Activated T-cell treated with anti-CD3 and anti-CD28 coated beads, Interleukin-2, amount 50 U/mL, for 4 hours (primary cell): ENCODE data around the gene KIF25. TPM values are rescaled to one million over a fixed set of nuclear protein-coding genes. Genes with fewer than 3 reads are reported as not detected.

Experiments used
- ATAC-seq, 2 donors: fragments of 200-7000 bp; cut with Tn5 transposase; one replicate each; pipeline ENCODE4 v1.10.0; 2021
- DNase-seq: peaks from one replicate; pipeline ENCODE4 v3.0.0-alpha.2; 2020
- H3K27me3 Mint-ChIP-seq: one replicate; pipeline ENCODE4 v1.8.0; 2021; ENCODE audit warnings: low read depth, mixed read lengths
- H3K36me3 Mint-ChIP-seq: one replicate; pipeline ENCODE4 v1.8.0; 2022; ENCODE audit warnings: mixed read lengths; ENCODE audit not compliant: insufficient read depth
- H3K4me1 Mint-ChIP-seq: one replicate; pipeline ENCODE4 v1.8.0; 2021; ENCODE audit warnings: low read depth, mixed read lengths
- H3K4me3 Mint-ChIP-seq: one replicate; pipeline ENCODE4 v1.8.0; 2021; ENCODE audit warnings: mild to moderate bottlenecking, moderate library complexity, mixed read lengths
- H3K9me3 Mint-ChIP-seq: one replicate; pipeline ENCODE4 v1.8.0; 2021; ENCODE audit warnings: mixed read lengths
- total RNA-seq, 3 donors: library from RNA; stranded (reverse); gene quantifications; one replicate each; pipeline ENCODE4 v1.2.1, GENCODE V29; 2021

Gene KIF25
- total RNA-seq, 3 donors from 2014 or later, result not detected

GRCh38 chr6:167980911-167981580, 16.4 kb upstream of the KIF25 start:
- ATAC-seq (no peak), DNase-seq (no peak)
- H3K27me3 Mint-ChIP-seq, result no peaks in the 10 kb centered on the region
- H3K9me3 Mint-ChIP-seq, result no peaks in the 10 kb centered on the region
- H3K4me1 Mint-ChIP-seq, result no peaks in the 10 kb centered on the region
- H3K36me3 Mint-ChIP-seq, result no peaks in the 10 kb centered on the region
- H3K4me3 Mint-ChIP-seq, result no peak overlapping the region

- no peaks in the 10 kb centered on the region for H3K36me3 Mint-ChIP-seq
- DNase-seq (no peak), ATAC-seq (no peak)
- no peaks in the 10 kb centered on the region for H3K27me3 Mint-ChIP-seq
- no peak overlapping the region for H3K4me3 Mint-ChIP-seq
- no peaks in the 10 kb centered on the region for H3K9me3 Mint-ChIP-seq
- H3K4me1 Mint-ChIP-seq, result no peaks in the 10 kb centered on the region
These were observed 15.5 kb upstream of the KIF25 start for GRCh38 chr6:167981916-167982462.

DNA sequence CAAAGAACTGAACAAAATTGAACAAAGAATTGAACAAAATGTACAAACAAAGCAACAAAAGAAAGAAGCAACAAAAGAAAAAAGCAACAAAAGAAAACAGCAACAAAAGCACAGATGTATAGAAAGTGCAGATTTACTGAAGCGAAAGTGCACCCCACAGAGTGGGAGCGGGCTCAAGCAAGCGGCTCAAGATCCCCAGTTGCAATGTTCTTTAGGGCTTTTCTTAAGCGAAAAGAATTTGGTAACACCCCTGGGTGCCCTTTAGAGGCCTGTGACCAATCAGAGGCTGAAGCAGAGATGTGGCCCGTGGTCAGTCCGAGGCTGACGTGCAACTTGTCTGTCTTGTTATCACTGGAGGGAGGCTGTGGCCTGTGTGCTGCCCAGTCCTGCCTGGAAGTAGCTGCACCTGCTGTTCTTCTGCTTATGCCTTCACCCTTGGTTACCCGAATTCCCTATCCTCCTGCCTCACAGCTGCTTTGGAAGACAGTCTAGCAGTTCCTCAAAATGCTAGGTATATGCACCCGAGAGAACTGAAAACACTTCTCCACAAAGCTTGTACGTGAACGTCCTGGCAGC, 13.2 kb upstream of the KIF25 start:
- no peak overlapping the region for H3K4me3 Mint-ChIP-seq
- no peak for DNase-seq
- no peaks in the 10 kb centered on the region for H3K9me3 Mint-ChIP-seq

DNA sequence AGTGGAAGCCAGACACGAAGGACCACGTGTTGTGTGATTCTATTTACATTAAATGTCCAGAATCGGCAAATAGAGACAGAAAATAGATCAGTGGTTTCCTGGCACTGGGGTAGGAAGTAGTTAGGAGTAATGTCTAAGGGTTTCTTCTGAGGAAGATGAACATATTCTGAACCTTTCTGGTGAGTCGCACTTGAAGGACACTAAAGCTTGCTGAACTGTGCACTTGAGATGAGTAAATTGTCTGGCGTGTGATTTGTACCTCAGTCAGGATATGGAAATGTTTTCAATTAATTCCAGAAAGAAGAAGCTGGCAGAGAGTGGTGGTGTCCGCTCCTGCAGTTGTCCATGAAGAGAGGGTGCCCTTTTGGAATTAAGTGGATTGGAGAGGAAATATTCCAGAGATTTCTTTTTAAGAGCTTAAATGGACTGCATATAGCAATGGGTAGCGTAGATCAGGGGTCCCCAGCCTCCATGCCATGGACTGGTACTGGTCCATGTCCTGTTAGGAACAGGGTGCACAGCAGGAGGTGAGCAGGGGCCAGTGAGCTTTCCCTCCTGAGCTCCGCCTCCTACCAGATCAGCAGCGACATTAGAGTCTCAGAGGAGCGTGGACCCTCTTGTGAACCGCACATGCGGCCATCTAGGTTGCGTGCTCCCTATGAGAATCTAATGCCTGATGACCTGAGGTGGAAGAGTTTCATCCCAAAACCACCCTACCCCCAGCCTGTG, 12.4 kb upstream of the KIF25 start:
- no peaks in the 10 kb centered on the region for H3K27me3 Mint-ChIP-seq
- ATAC-seq (no peak), DNase-seq (no peak)
- no peak overlapping the region for H3K4me3 Mint-ChIP-seq
- H3K4me1 Mint-ChIP-seq, result no peaks in the 10 kb centered on the region
- H3K9me3 Mint-ChIP-seq, result no peaks in the 10 kb centered on the region
- H3K36me3 Mint-ChIP-seq, result no peaks in the 10 kb centered on the region

More for the DNA sequence above, 13.2 kb upstream of the KIF25 start:
- H3K36me3 Mint-ChIP-seq, result no peaks in the 10 kb centered on the region
- H3K27me3 Mint-ChIP-seq, result no peaks in the 10 kb centered on the region
- no peak for ATAC-seq
- no peaks in the 10 kb centered on the region for H3K4me1 Mint-ChIP-seq

DNA sequence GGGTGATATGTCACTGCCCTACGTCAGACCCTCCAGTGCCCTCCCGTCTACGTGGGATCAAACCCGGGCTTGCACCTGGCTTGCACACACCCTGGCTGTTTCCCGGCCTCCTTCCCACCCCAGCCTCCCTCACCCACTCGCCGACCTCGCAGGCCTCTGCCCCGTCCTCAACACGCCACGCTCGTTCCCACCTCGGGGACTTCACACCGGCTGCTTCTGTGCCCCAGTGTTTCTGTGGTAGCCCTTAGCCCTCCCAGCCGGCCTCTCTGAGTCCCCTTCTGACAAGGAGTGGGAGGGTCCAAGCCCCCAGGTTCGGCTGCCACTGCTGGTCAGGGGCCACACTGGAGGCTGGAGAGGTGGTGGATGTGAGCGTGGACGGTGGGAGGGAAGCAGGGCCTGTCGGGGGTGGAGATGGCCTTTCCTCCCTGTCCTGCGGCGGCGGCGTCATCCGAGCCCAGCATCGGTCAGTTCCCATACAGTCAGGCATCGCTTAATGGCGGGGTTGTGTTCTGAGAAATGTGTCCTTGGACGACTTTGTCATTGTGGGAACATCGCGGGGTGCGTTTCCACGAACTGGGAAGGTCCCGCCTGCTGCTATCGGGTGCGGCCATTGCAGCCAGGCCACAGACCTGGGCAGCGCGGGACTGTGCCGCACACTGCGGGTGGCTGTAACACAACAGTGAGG, 11.4 kb upstream of the KIF25 start:
- no peak for DNase-seq
- Mint-ChIP-seq H3K36me3 (no peaks in the 10 kb centered on the region), H3K27me3 (no peaks in the 10 kb centered on the region), H3K9me3 (no peaks in the 10 kb centered on the region), H3K4me1 (no peaks in the 10 kb centered on the region), H3K4me3 (no peak overlapping the region)
- ATAC-seq, result no peak

DNA sequence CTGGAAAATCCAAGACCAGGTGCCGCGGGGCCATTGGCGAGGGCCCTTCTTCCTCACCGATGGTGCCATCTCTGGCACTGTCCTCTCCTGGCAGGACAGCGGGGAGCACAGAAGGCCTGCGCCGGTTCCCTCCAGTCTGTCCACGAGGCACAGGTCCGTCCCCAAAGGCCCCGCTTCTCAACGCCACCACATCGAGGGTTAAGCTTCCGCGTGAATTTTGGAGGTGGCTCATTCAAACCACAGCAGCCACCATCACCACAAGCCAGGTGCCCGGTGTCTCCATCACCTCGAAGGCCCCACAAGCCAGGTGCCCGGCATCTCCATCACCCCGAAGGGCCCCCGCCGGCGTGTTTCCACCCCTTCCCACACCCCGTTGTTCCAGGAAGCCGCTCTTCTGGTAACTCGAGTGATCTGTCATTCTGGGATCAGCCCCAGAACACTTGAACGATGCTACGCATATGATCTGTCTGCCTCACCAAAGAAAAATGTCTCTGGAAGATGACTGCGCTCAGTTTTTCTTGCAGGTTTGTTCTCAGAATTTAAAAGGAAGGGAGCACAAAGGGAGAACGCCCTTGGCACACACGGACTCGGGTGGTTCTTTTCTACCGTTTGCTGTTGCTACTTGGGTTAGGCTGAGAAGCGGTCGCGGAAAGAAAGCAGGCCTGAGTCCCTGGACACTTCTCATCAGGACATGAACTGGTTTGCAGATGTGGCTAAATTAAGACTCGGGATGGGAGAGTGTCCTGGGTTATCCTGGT, 9.9 kb upstream of the KIF25 start:
- Mint-ChIP-seq H3K9me3 (no peaks in the 10 kb centered on the region), H3K4me1 (no peaks in the 10 kb centered on the region), H3K4me3 (no peak overlapping the region), H3K36me3 (no peaks in the 10 kb centered on the region), H3K27me3 (no peaks in the 10 kb centered on the region)
- ATAC-seq (no peak), DNase-seq (no peak)

DNA sequence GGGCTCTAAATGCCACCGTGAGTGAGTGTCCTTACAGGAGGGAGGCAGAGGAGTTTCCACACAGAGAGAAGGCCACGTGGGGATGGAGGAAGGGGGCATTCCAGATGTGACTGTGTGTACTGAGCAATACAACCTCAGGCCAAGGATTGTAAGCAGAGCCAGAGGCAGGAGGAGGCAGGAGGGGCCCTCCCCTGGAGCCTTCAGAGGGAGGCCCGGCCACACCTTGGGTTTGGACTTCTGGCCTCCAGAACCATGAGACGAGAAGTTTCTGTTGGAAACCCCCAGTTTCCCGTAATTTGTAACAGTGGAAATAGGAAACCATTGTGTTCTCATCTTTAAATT, 9.3 kb upstream of the KIF25 start:
- no peaks in the 10 kb centered on the region for H3K4me1 Mint-ChIP-seq
- no peaks in the 10 kb centered on the region for H3K9me3 Mint-ChIP-seq
- H3K27me3 Mint-ChIP-seq, result no peaks in the 10 kb centered on the region
- ATAC-seq, result no peak
- no peak for DNase-seq
- no peak overlapping the region for H3K4me3 Mint-ChIP-seq
- no peaks in the 10 kb centered on the region for H3K36me3 Mint-ChIP-seq

DNA sequence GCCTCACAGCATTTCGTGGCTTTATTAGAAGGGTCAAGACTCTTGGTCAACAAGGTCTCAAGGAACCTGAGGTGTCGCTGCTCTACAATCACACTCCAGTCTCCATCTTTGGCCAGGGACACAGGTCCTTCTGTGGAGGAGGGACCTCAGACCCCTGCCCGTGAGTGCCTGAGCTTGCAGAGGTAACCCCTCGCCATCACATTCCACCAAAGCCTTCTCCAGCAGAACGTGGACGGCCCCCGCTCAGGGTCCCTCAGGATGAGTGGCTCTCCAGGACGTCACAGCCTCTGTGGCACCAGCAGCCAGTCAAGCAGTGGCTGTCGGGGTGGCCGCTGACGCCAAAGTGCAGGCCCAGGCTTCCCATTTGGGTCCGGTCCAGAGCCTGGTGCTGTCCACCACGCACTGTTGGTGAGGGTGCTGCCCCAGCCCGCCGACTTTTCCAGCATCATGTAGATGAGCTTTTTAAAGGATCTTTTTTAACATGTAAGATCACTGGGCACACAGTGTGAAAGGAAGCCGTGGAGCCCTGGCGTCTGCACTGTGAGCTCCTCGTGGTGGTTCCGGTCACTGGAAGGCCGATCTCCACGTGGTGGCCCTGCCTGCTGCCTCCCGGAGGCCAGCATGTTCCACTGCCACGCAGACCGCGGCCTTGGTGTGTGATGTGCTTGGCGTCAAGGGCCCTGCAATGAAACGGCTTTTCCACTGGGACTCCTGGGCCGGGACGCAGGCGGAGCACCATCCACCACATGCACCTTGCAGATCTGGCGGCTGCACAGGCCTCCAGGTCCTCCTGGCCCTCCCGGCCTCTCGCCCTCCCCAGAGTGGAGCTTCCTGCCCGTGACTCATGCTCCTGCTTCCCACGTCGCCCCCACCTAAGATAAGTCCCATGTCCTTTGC, 8.3 kb upstream of the KIF25 start:
- Mint-ChIP-seq H3K4me1 (no peaks in the 10 kb centered on the region), H3K36me3 (no peaks in the 10 kb centered on the region), H3K4me3 (no peak overlapping the region), H3K27me3 (no peaks in the 10 kb centered on the region), H3K9me3 (no peaks in the 10 kb centered on the region)
- no peak for DNase-seq
- no peak for ATAC-seq

GRCh38 chr6:167990016-167990945, 7.2 kb upstream of the KIF25 start:
- no peak overlapping the region for H3K4me3 Mint-ChIP-seq
- H3K9me3 Mint-ChIP-seq, result no peaks in the 10 kb centered on the region
- no peaks in the 10 kb centered on the region for H3K27me3 Mint-ChIP-seq
- no peak for ATAC-seq
- no peaks in the 10 kb centered on the region for H3K36me3 Mint-ChIP-seq
- DNase-seq, result no peak
- H3K4me1 Mint-ChIP-seq, result no peaks in the 10 kb centered on the region

- ATAC-seq, result no peak
- H3K27me3 Mint-ChIP-seq, result peaks cover 3% of the 10 kb centered on the region
- no peak overlapping the region for H3K4me3 Mint-ChIP-seq
- H3K36me3 Mint-ChIP-seq, result no peaks in the 10 kb centered on the region
- no peaks in the 10 kb centered on the region for H3K4me1 Mint-ChIP-seq
- H3K9me3 Mint-ChIP-seq, result no peaks in the 10 kb centered on the region
- no peak for DNase-seq
These were observed 4.3 kb upstream of the KIF25 start for GRCh38 chr6:167993169-167993568.

- DNase-seq (no peak), ATAC-seq (no peak)
- no peaks in the 10 kb centered on the region for H3K4me1 Mint-ChIP-seq
- H3K4me3 Mint-ChIP-seq, result no peak overlapping the region
- peaks cover 3% of the 10 kb centered on the region for H3K27me3 Mint-ChIP-seq
- no peaks in the 10 kb centered on the region for H3K9me3 Mint-ChIP-seq
- H3K36me3 Mint-ChIP-seq, result no peaks in the 10 kb centered on the region
These were observed 3.6 kb upstream of the KIF25 start for GRCh38 chr6:167993831-167994230.

GRCh38 chr6:167995302-167995701, 2.2 kb upstream of the KIF25 start:
- ATAC-seq (no peak), DNase-seq (no peak)
- no peaks in the 10 kb centered on the region for H3K4me1 Mint-ChIP-seq
- peaks cover 3% of the 10 kb centered on the region for H3K27me3 Mint-ChIP-seq
- no peak overlapping the region for H3K4me3 Mint-ChIP-seq
- no peaks in the 10 kb centered on the region for H3K36me3 Mint-ChIP-seq
- no peaks in the 10 kb centered on the region for H3K9me3 Mint-ChIP-seq
